ENCODE results near the gene SV2C.
"Not testable (repeated sequence)": the region's sequence is repeated elsewhere in the genome, so short reads cannot be mapped to it uniquely, and the experiment has no call there.

The SV2C gene

GRCh38 chr5:76199336-76200318 is 116.4 kb downstream of the SV2C start:
- no peak for DNase-seq (ENCODE audit: low read depth in 2 of 2)

DNA sequence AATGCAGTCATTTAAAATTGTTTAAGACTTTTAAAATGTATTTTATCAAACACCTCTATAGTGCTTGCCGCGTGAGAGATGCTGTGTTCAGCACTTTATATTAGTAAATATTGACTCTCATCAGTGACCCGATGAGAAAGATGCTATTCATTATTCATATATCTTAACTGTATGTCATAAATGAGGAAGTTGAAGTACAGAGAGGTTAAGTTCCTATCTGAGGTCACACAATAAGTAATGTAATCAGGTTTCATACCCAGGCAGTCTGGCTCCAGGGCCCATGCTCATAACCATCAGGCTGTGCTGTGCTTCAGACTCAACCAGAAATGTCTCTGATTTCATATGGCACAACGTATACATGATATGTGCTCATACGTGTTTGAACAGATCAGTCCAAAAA is 119.0 kb downstream of the SV2C start:
- DNase-seq (ENCODE audit: low read depth in 2 of 2) = no peak

- DNase-seq (ENCODE audit: low read depth in 2 of 2) = no peak
Measured at GRCh38 chr5:76204191-76204590, 121.0 kb downstream of the SV2C start.

- DNase-seq (ENCODE audit: low read depth in 2 of 2) = no peak
Measured at GRCh38 chr5:76204713-76205112, 121.5 kb downstream of the SV2C start.

- DNase-seq (ENCODE audit: low read depth in 2 of 2) = no peak
Measured at GRCh38 chr5:76207120-76207519, 123.9 kb downstream of the SV2C start.

- no peak for DNase-seq (ENCODE audit: low read depth in 2 of 2)
Measured at GRCh38 chr5:76209297-76209696, 126.1 kb downstream of the SV2C start.

DNA sequence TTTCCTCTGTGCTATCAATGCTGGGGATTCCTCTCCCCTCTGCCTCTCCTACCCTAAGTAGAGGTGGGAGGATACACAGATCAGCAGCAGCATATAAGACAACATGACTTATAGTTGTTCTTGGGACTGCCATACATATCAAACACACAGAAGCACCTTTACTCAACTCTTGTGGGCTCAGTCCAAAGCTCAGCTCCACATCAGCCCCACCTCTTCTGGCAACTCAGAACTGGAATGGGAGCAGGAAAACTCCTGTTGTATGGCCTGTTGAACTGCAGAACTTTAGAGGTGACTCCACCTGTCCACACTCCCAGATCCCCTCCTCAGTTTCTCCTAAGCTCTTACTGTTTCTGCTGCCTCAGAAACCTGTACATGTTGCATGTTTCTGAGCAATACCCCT is 127.8 kb downstream of the SV2C start:
- DNase-seq (ENCODE audit: low read depth in 2 of 2) = no peak

DNA sequence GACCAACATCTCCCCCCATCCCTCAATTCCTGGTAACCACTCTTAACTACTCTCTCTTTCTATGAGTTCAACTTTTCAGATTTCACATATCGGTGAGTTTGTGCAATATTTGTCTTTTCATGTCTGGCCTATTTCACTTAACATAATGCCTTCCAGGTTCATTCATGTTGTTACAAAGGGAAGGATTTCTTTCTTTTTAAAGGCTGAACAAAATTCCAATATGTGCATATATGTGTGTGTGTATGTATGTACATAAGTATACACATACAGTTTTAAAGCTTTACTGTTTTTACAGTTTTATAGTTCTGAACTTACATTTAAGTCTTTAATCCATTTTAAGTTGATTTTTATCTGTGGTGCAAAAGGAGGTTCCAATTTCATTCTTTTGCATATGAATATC is 130.7 kb downstream of the SV2C start:
- no peak for DNase-seq (ENCODE audit: low read depth in 2 of 2)

DNA sequence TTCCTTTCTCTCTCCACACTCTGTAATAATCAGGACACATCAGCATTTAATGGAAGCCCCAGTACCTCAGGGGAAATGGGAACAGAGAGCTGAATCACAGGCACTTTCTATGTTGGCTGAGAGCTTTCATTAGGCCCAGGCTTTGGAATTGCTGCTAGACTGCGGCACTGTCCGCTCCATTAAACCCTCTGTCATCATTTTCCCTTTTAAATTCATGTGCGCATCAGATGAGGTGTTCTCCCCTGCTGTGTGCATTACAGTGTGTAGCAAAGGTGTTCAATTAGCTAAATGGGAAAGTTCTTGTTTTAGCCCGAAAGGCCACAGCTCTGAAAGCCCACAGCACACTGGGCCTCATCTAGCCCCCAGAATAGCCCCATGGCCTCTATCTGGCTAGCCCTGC is 133.6 kb downstream of the SV2C start:
- DNase-seq (ENCODE audit: low read depth in 2 of 2) = no peak

DNA sequence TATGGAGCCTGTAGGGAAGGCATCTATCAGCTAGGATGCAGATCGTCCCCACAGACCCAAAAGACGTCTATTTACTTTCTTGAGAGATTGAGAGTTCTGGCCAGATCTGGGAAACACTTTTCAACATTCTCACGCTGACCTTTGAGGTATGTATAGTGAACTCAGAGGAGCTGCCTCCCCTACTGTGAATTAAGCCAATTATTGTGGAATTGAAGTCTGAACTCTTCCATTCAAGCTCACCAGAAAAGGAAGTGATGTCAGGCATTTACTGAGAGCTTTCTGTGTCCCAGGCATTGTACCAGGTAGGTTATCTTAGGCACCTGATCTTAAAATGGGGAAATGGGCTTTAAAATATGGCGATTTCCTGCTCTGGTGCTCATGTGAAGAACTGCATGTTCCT is 136.5 kb downstream of the SV2C start:
- DNase-seq (ENCODE audit: low read depth in 2 of 2) = no peak

DNA sequence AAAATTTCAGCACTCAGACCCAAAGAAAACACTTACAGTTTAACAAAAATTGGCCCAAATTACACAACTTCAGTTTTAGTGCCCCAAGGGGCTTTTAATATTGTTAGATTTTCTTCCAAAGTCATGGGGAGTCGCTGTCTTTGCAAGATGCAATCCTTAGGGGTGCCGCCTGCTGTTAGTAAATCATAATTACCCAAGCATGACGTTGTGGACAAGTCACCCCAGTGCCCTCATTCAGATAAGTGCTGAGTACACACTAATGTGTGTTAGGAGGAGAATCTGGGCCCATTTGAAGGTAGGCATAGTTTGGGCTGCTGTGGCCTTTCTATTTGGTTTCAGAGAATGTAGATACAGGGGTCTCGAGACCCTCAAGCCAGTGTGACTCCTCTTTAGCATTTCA is 138.1 kb downstream of the SV2C start:
- DNase-seq (ENCODE audit: low read depth in 2 of 2) = no peak

GRCh38 chr5:76222318-76222717 is 139.1 kb downstream of the SV2C start:
- DNase-seq (ENCODE audit: low read depth in 2 of 2) = no peak

DNA sequence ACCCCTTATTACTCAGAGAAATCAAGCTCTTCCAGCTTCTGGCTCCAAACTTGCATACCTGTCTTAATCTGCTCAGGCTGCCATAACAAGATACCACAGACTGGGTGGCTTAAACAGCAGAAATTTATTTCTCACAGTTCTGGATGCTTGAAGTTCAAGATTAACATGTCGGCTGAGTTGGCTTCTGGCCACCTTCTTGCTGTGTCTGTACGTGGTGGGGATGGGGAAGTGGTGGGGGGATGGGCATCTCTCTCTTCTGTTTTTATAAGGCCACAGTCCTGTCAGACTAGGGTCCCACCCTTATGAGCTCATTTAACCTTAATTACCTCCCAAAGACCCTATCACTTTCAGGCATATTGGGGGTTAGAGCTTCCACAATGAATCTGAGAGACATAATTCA is 140.5 kb downstream of the SV2C start:
- DNase-seq (ENCODE audit: low read depth in 2 of 2) = no peak

GRCh38 chr5:76224898-76225297 is 141.7 kb downstream of the SV2C start:
- DNase-seq (ENCODE audit: low read depth in 2 of 2) = no peak

GRCh38 chr5:76225336-76225735 is 142.2 kb downstream of the SV2C start:
- no peak for DNase-seq (ENCODE audit: low read depth in 2 of 2)

DNA sequence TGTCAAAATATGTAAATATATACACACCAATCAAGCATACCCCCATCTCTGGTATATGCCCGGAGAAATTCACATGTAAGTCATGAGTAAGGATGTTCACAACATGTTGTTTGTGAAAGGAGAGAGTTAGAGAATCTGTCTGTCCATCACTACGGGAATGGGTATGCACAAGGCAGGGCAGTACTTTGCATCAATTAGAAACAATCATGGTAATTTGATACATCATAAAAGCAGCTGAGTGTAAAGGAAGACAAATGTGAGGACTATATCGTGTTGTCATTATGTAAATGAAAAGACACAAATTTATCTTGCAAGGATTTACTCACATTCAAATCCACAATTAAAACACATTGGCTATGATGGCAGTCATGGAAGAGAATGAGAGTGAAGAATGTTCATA is 146.7 kb downstream of the SV2C start:
- DNase-seq (ENCODE audit: low read depth in 2 of 2) = no peak

- no peak for DNase-seq (ENCODE audit: low read depth in 2 of 2)
Measured at GRCh38 chr5:76230711-76231285, 147.6 kb downstream of the SV2C start.

DNA sequence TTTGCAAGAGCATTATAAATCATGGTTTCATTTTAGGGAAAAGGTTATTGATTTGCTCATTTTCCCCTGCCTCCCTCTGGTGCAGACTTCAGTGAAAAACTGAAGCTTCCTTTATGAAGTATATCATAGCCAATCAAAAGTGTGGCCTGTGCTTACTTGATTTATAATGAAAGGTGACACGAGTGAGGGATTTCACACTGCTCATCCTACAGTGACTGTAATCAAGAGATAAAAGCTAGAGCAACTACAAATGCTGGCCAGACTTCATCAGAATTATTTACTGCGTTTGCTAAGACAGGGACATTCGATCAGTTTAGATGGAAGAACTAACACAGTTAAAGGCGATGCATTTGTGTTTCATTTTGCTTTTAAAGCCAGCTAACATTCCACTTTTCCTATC is 151.5 kb downstream of the SV2C start:
- no peak for DNase-seq (ENCODE audit: low read depth in 2 of 2)

- no peak for DNase-seq (ENCODE audit: low read depth in 2 of 2)
Measured at GRCh38 chr5:76236684-76237083, 153.5 kb downstream of the SV2C start.

- DNase-seq (ENCODE audit: low read depth in 2 of 2) = no peak
Measured at GRCh38 chr5:76240336-76240735, 157.2 kb downstream of the SV2C start.

- not testable (repeated sequence) for DNase-seq (ENCODE audit: low read depth in 2 of 2)
Measured at GRCh38 chr5:76242155-76242554, 159.0 kb downstream of the SV2C start.

GRCh38 chr5:76245590-76245989 is 162.4 kb downstream of the SV2C start:
- no peak for DNase-seq (ENCODE audit: low read depth in 2 of 2)

DNA sequence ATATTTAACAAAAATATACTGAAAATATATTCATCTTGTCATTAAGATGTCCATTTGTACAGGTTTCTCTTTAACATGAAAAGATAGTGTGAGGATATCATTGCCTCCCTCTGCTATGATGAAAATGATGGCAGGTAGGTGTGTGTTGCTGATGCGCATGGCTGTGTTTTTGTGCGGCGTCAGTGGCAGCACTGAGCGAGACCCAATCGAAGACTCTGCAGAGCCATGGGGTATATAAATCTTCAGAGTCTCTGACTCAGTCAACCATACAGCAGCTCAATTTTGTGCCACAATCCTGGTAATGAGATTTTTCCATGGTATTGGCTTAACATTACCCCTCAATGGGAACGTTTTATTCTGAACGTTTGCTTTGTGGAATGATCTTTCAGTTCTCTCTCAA is 166.4 kb downstream of the SV2C start:
- DNase-seq (ENCODE audit: low read depth in 2 of 2) = no peak

Measured in activated CD4-positive, alpha-beta T cell treated with anti-CD3 and anti-CD28 coated beads for 24 hours (primary cell).